Tongue (tissue), 2 donors: ENCODE results near the gene ATP5PD. TPM values are rescaled to one million over a fixed set of nuclear protein-coding genes. Genes with fewer than 3 reads are reported as not detected.
"Not testable (repeated sequence)": the region's sequence is repeated elsewhere in the genome, so short reads cannot be mapped to it uniquely, and the experiment has no call there.

ENCODE experiments used
- DNase-seq: peaks from one replicate; pipeline ENCODE4 v3.0.0-alpha.2; 2015
- total RNA-seq: library from RNA; depleted of rRNA; stranded (reverse); fragments of >200 nt; gene quantifications from one replicate; pipeline ENCODE4 v1.2.3, GENCODE V29; 2014

The ATP5PD gene
- total RNA-seq, 1 donor from 2014 or later = 299 TPM

- DNase-seq = peak; percentile 66
Observed at GRCh38 chr17:75077496-75078283, 30.9 kb upstream of the ATP5PD start.

GRCh38 chr17:75077072-75077495 is 30.3 kb upstream of the ATP5PD start:
- no peak for DNase-seq

- DNase-seq = no peak
Observed at GRCh38 chr17:75075597-75076336, 29.0 kb upstream of the ATP5PD start.

- no peak for DNase-seq
Observed at GRCh38 chr17:75074532-75074931, 27.8 kb upstream of the ATP5PD start.

GRCh38 chr17:75073618-75074047 is 26.9 kb upstream of the ATP5PD start:
- DNase-seq = no peak

- not testable (repeated sequence) for DNase-seq
Observed at GRCh38 chr17:75072909-75073308, 26.1 kb upstream of the ATP5PD start.

- not testable (repeated sequence) for DNase-seq
Observed at GRCh38 chr17:75071478-75072271, 24.9 kb upstream of the ATP5PD start.

GRCh38 chr17:75069783-75070182 is 23.0 kb upstream of the ATP5PD start:
- DNase-seq = no peak

- DNase-seq = no peak
Observed at GRCh38 chr17:75068750-75069149, 22.0 kb upstream of the ATP5PD start.

GRCh38 chr17:75067856-75068255 is 21.1 kb upstream of the ATP5PD start:
- no peak for DNase-seq

GRCh38 chr17:75065562-75066151 is 18.9 kb upstream of the ATP5PD start:
- DNase-seq = no peak

- DNase-seq = no peak
Observed at GRCh38 chr17:75064867-75065561, 18.2 kb upstream of the ATP5PD start.

- DNase-seq = no peak
Observed at GRCh38 chr17:75064460-75064859, 17.7 kb upstream of the ATP5PD start.

GRCh38 chr17:75064040-75064439 is 17.3 kb upstream of the ATP5PD start:
- DNase-seq = no peak

GRCh38 chr17:75063626-75064025 is 16.9 kb upstream of the ATP5PD start:
- no peak for DNase-seq

- DNase-seq = no peak
Observed at GRCh38 chr17:75063201-75063600, 16.4 kb upstream of the ATP5PD start.

GRCh38 chr17:75061618-75062017 is 14.8 kb upstream of the ATP5PD start:
- no peak for DNase-seq

- DNase-seq = no peak
Observed at GRCh38 chr17:75061055-75061438, 14.3 kb upstream of the ATP5PD start.

- DNase-seq = peak; percentile 64
Observed at GRCh38 chr17:75060434-75061054, 13.8 kb upstream of the ATP5PD start.

GRCh38 chr17:75059369-75060345 is 12.9 kb upstream of the ATP5PD start:
- peak; percentile 89 for DNase-seq
